ENCODE measurements around the gene KANSL1. TPM values are rescaled to one million over a fixed set of nuclear protein-coding genes. Genes with fewer than 3 reads are reported as not detected.

The KANSL1 gene
- total and polyA plus RNA-seq, 10 of the 15 experiments (the other 5 are each of a cell fraction or from before 2014, with no cell fraction given) = 4.7 to 60.6 (median 28.0) TPM

DNA sequence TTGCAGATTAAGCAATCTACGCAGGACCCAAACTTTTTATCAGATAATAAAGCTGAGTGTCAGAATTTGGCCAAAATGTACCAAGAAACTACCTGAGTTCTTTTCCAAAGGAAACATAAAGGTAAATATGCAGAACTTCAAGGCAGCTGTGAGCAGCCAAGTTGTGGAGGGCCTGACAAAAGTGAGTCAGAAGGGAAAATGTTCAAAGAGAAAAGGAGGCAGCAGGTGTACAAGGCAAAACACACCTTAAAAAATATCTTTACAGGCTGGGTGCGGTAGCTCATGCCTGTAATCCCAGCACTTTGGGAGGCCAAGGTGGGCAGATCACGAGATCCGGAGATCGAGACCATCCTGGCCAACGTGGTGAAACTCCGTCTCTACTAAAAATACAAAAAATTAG is 7.0 kb upstream of the KANSL1 start:
- intact Hi-C loops (cut with micrococcal nuclease; ENCODE audit: unreplicated experiment) (no loop called here), in situ Hi-C loops (cut with MboI) (no loop called here)
- Histone ChIP-seq H3K79me2 (ENCODE audit: control insufficient read depth, insufficient read depth, low read length) (peaks cover 69% of the 10 kb centered on the region), H4K20me1 (ENCODE audit: control insufficient read depth, insufficient read depth) (no peaks in the 10 kb centered on the region), H3K27ac (ENCODE audit: control insufficient read depth, insufficient read depth) (no peak overlapping the region), H3K4me2 (ENCODE audit: control insufficient read depth, insufficient read depth) (no peak overlapping the region), H3K36me3 (ENCODE audit: control insufficient read depth in 2 of 2, insufficient read depth in 2 of 2, low read length in 1 of 2) (0 out of 4 replicates have a peak, but pooled peaks cover 0 to under 1% of the 10 kb centered on the region in 2 experiments), H3K9me3 (replicated peaks; ENCODE audit: control insufficient read depth, insufficient read depth, low read length) (no peaks in the 10 kb centered on the region), H3K9ac (ENCODE audit: control insufficient read depth, insufficient read depth, low read length) (no peak overlapping the region), H2AFZ (ENCODE audit: control insufficient read depth, low read depth, low read length) (no peak overlapping the region), H3K4me3 (no peak overlapping the region), H3K27me3 (replicated peaks in 1 of 2; ENCODE audit: control insufficient read depth in 2 of 2, insufficient read depth in 2 of 2, low read length in 1 of 2) (no peaks in the 10 kb centered on the region), H3K4me1 (ENCODE audit: control insufficient read depth, insufficient read depth, low read length) (peaks cover 9% of the 10 kb centered on the region)
- FAIRE-seq (no peak), ATAC-seq (no peak), DNase-seq (ENCODE audit: low read depth, low spot score) (no peak)
- SMC1A ChIA-PET (ENCODE audit: uncharacterized antibody, unreplicated experiment) = interaction anchor here (1.3 to 4.3 kb wide), 8 partner anchors 8 to 108 kb away, joined by 3 to 68 read pairs (median 4); no protein-coding TSS in a partner anchor
- CTCF ChIA-PET = interaction anchor here (2.9 to 5.2 kb wide), 3 partner anchors 12 to 87 kb away, joined by 15 to 152 read pairs (median 34); no protein-coding TSS in a partner anchor
- POLR2A ChIA-PET = interaction anchor here (0.5 to 1.4 kb wide), 2 partner anchors 8 to 26 kb away, joined by 3 read pairs; no protein-coding TSS in a partner anchor
- no TSS peak for BruUV-seq (replicated peaks)
- RAD21 ChIA-PET (ENCODE audit: unreplicated experiment) = interaction anchor here (3.3 kb wide), 1 partner anchor 12 kb away, joined by 23 read pairs; no protein-coding TSS in a partner anchor
- WGBS (ENCODE audit: insufficient coverage, insufficient replicate concordance, low lambda C conversion rate, missing lambda C conversion rate) = 97% methylated on average over 7 of the region's 7 CpGs
- TF ChIP-seq TAF1 (IDR thresholded peaks at IDR 0.05; ENCODE audit: borderline replicate concordance, low read depth, low read length) (no peak), NR2F1 (conservative IDR thresholded peaks at IDR 0.05) (no peak)

DNA sequence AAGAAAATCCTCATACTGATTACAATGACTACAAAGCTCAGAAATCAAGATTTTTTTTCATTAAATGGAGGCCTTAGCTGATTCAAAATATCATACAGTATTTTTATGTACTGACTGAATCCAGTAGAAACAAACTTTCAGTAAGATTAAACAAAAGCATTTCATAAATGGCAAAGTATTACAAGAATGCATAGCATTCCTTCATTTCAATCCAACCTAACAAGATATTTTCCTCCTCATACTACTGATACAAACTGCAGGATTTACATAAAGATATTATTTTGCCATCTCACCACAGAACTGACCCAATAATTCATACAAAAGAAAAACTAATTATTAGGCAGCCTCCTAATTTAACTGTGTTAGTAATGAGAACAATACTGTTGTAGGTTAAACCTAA is 6.2 kb upstream of the KANSL1 start:
- H3K27ac ChIP-seq (ENCODE audit: control insufficient read depth, insufficient read depth) = no peak overlapping the region
- no peaks in the 10 kb centered on the region for H4K20me1 ChIP-seq (ENCODE audit: control insufficient read depth, insufficient read depth)
- ChIA-PET POLR2A (interaction anchor here (0.7 to 1.8 kb wide), 5 partner anchors 9 to 79 kb away, joined by 3 to 6 read pairs (median 3); no protein-coding TSS in a partner anchor), RAD21 (ENCODE audit: unreplicated experiment) (interaction anchor here (1.2 to 3.3 kb wide), 2 partner anchors 13 to 18 kb away, joined by 3 to 23 read pairs; no protein-coding TSS in a partner anchor), SMC1A (ENCODE audit: uncharacterized antibody, unreplicated experiment) (interaction anchor here (0.7 to 4.3 kb wide), 18 partner anchors 9 to 155 kb away, joined by 3 to 68 read pairs (median 4); no protein-coding TSS in a partner anchor), CTCF (interaction anchor here (0.7 to 5.2 kb wide), 8 partner anchors 8 to 180 kb away, joined by 3 to 152 read pairs (median 6); no protein-coding TSS in a partner anchor)
- no peaks in the 10 kb centered on the region for H3K9me3 ChIP-seq (replicated peaks; ENCODE audit: control insufficient read depth, insufficient read depth, low read length)
- H3K4me1 ChIP-seq (ENCODE audit: control insufficient read depth, insufficient read depth, low read length) = peaks cover 17% of the 10 kb centered on the region
- no peak for ATAC-seq
- no peak for FAIRE-seq
- intact Hi-C loops (cut with micrococcal nuclease; ENCODE audit: unreplicated experiment) = no loop called here
- BruUV-seq (replicated peaks) = no TSS peak
- H3K4me2 ChIP-seq (ENCODE audit: control insufficient read depth, insufficient read depth) = no peak overlapping the region
- no peak for TF ChIP-seq SMARCA5 (IDR thresholded peaks at IDR 0.05)
- no peak overlapping the region for H3K4me3 ChIP-seq
- no peaks in the 10 kb centered on the region for H3K27me3 ChIP-seq (replicated peaks in 1 of 2; ENCODE audit: control insufficient read depth in 2 of 2, insufficient read depth in 2 of 2, low read length in 1 of 2)
- in situ Hi-C loops (cut with MboI) = no loop called here
- H3K9ac ChIP-seq (ENCODE audit: control insufficient read depth, insufficient read depth, low read length) = no peak overlapping the region
- no peaks in the 10 kb centered on the region for H3K36me3 ChIP-seq (ENCODE audit: control insufficient read depth in 2 of 2, insufficient read depth in 2 of 2, low read length in 1 of 2)
- no peak for DNase-seq (ENCODE audit: low read depth, low spot score)
- no peak overlapping the region for H2AFZ ChIP-seq (ENCODE audit: control insufficient read depth, low read depth, low read length)
- peaks cover 75% of the 10 kb centered on the region for H3K79me2 ChIP-seq (ENCODE audit: control insufficient read depth, insufficient read depth, low read length)
